GM19438 (cell line): ENCODE measurements around the gene ENOX1.
"Not testable (repeated sequence)": the region's sequence is repeated elsewhere in the genome, so short reads cannot be mapped to it uniquely, and the experiment has no call there.

Source experiments
- ATAC-seq: cut with Tn5 transposase; IDR thresholded peaks from one replicate; pipeline ENCODE4 v1.9.1; 2021; ENCODE audit warnings: low read depth; ENCODE audit not compliant: unreplicated experiment

The ENOX1 gene

DNA sequence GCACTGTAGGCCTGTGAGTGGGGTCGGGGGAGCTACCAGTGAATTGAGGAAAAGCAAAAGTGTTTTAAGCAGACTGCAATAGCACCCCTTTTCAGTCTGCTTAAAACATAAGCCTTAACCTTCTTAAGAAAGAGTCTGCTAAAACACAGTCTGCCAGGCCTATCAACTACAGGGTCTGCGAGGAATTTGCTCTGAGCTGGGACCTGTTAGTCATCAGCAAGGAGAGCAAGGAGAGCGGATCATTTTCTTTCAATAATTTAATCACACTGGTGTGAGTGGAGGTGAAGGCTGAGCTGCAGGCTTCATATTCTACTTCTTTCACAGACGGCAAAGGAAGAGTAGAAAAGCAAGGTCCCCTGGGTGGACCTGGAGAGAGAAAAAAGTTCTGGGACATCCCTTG is 342.7 kb downstream of the ENOX1 start:
- no peak for ATAC-seq

DNA sequence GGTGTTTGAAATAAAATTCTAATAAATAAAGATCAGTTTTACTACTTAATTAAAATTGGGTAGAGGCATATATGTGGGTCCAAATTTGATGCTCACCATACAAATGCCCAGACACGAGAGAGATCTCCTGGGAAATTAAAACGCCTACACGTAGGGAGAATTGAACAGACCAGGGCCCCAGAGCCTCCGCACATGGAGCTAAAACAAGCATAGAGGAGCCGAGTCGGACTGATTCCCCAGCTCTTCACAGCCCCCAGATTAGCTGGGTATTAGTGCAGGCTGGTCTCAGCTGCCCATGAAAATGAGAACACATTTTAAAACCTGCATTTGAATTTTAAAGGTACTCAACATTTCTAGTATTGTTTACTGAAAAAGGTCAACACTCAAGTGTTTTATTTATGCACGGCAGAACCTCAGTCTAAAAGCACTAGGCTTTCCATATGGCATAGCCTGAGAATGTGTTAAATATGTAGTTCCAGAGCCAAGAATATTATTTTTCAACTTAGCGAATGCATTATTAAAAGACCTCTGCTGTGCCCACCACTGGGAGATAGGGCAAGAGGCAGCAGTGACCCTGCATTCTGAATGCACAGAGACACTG is 344.8 kb downstream of the ENOX1 start:
- no peak for ATAC-seq

DNA sequence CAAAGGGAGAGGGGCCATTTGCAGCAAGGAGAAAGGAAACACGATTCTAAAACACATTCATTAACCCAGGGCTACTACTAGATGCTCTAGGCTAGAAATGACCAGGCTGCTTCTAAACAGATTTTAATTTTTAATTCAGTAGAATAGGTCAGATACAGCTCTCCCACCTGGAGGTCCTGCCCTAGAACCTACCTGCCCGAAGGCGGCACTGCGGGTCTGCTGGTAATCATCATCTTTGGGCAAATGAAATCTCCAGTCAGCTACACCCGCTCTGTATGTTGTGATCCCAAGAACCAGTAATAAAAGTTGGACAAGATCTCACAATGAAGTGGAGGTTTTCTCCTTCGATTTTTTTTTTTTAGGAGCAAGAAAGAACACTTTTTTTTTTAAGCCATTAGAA is 345.3 kb downstream of the ENOX1 start:
- no peak for ATAC-seq

DNA sequence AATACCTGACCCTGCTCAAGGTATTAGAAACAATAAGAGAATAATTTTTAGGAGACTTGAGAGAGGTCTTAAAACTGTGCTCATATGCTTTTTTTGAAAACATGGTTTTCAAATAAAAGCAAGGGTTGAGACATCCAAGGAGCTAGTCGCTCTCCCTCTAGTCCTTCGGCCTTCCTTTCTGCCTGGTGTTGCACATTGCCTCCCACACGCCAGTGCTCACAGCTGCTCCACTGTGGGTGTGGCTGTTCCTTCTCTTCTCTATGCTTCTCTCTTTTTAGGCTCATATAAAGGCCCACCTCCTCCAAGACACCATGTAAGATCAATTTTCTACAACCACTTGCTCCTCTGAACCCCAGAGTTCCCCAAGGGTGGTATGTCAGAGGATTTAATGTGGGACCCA is 352.6 kb downstream of the ENOX1 start:
- no peak for ATAC-seq

DNA sequence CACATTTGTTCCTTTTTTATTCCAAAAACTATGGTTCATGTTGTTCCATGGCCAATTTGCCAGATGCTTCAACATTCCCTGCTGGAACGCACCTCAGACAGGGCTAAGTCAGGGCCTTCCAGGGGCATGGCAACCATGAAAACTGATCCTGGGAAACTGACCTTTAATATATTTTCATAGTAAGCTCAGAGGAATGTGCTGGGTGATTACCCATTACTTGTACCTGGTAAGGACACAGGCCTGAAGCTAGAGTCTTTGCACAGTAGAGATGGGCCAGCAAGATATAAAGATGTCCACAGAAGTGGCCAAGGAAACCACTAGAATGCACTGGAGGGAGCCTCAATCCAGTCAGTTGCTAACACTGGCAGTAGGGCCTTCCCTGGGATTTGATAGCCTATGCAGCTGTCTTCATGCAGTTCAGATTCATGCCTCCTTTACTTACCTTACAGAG is 353.1 kb downstream of the ENOX1 start:
- ATAC-seq = no peak

DNA sequence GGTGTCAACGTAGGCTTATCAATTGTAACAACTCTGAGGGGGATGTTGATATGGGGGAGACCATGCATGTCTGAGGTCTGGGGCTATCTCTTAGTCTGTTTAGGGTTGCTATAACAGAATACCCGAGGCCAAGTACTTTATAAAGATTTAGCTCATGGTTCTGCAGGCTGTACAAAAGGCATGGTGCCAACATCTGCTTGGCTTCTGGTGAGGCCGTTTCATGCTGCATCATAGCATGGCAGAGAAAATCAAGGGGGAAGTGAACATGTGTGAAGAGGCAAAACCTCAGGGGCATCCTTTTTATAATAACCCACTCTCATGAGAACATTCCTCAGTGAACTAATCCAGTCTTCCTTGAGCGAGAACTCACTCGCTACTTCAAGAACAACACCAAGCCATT is 353.8 kb downstream of the ENOX1 start:
- ATAC-seq = no peak

DNA sequence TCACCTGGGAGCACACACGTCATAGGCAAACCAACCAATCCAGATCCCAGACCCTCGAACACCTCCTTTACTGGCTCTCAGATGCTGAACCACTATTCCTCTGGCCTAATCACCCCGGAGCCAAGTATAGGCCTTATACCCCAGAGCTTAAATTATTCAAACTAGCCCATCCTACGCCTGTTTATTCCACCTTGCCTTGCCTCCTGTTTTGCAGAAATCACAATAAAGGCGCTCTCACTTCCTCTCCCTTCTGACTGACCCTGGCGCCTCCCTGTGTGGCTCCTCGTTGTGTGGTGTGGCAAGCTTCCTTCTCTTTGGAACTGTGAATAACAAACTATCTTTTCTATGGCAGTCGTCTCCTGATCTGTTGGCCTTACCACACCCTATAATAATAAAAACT is 354.9 kb downstream of the ENOX1 start:
- ATAC-seq = no peak

DNA sequence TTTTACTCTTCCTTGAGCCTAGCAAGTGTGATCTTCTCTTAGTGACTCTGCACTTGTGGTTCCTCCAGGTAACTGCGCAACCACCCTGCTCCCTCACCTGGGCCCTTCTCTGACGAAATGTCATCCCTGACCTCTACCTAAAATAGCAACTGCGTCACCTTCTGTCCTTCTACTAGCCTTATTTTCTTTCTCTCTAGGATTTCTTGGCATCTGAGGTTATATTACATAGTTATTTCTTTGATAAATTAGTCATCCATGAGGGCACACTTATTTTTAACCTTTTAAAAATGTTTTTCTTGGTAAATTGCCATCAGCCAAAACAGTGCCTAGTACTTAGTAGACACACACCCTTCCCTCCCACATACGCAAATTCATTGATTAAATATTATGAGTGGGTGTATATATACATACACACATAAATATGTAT is 355.5 kb downstream of the ENOX1 start:
- no peak for ATAC-seq

DNA sequence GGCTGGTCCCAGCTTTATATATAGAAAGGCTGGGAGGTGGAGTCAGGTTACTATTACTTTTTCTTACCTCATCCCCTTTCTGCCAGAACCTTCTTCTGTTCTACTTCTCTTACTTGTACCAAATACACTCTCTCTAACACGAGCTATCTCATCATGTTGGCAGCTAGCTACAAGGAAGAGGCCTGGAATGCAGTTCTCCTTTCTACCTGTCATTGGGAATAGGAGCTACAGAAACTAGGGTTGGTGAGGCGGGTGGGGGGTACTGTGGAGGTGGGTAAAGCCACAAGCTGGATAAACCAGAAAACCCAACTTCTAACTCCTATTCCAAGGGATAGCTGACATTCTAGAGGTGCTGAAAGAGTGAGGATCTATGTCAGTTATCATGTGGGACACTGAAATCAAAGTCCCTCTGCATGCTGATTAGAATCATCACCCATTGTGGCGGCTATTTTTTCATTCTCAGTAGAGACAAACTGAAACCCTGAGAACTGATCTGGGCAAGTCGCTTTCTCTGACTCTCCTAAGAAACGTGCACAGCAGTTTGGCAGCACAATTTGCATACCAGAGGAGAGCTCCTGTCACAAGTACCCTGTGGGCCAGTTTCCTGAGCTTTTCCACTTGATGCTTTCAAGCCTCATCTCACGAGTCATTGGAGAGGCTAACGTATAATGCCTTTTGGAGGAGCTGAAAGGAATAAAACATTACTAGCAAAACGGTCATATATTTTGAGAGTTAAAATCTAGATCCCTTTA is 358.1 kb downstream of the ENOX1 start:
- no peak for ATAC-seq

DNA sequence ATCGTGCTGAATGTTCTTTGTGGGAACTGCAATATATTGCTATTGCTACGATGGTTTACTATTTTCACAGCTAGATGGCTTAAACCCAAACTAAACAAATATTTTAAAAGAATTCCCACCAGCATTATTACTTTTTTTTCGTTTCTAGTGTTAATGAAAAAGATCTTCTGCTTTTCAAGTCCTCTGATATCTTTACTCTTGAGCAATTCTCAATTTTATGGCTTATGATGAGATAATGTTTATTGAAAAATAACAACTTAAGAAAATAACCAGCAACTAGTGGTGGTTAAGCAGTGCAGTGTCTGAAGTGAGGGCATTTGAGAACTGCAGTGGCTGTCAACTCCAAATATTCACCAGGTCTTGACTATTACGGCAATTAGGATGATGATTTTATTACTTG is 360.4 kb downstream of the ENOX1 start:
- no peak for ATAC-seq

DNA sequence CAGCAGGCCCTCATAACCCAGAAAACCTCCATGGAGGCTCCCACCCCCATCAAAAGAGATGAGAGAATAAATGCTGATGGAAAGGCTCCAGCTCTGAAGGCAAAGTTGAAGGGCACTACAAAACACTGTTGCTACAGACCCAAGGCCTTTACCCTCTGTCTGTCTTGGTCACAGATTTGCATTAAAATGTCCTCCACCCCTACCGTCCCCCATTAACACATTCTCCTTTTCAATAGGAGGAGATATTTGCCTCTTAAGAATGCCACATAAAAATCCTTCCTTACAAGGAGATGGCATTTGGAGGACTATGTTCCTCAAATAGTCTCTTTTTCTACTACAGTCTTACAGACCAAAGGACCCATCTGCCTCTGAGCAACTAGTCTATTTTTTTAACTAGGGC is 361.5 kb downstream of the ENOX1 start:
- ATAC-seq = no peak

DNA sequence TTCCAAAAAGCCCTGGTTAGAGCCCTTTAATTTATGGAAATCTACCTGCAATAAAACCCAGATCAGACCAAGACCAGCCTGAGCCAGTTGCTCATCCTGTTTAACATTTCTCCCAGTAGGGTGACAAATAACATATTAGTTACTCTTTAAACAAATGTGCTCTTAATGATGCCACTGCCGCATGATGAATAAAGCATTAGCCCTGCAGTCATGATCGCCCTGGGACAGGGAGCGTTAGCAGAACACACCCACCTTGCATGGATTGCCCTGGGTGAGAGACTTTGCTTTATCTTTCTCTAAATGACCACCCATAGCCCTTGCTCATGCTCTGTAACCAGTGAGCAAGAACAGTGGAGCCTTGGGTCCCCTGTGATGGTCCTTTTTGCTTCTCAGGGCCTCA is 362.4 kb downstream of the ENOX1 start:
- ATAC-seq = no peak

DNA sequence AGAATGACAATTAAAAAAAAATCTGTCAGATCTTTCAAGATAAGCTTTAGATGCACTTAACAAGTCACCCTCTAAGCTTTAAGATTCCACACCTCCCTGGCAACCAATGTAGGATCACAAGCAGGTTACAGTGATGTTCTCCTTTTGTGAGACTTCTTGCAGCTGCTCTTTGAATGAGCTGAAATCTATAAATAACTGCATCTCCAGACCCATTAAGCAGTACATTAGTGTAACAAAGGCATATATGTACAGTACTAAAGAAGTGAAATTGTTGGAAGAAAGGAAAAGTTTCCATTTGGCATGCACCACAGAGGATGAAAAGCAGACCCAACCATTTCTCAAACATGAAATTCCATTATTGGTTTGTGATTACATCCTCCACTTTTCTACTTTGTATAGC is 364.7 kb downstream of the ENOX1 start:
- no peak for ATAC-seq

DNA sequence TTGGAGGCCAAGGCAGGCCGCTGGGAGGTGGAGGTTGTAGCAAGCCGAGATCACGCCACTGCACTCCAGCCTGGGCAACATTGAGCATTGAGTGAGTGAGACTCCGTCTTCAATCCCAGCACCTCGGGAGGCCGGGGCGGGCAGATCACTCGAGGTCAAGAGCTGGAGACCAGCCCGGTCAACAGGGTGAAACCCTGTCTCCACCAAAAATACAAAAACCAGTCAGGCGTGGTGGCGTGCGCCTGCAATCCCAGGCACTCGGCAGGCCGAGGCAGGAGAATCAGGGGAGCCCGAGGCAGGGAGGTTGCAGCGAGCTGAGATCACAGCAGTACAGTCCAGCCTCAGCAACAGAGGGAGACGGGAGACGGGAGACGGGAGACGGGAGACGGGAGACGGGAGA is 369.9 kb downstream of the ENOX1 start:
- ATAC-seq = not testable (repeated sequence)

DNA sequence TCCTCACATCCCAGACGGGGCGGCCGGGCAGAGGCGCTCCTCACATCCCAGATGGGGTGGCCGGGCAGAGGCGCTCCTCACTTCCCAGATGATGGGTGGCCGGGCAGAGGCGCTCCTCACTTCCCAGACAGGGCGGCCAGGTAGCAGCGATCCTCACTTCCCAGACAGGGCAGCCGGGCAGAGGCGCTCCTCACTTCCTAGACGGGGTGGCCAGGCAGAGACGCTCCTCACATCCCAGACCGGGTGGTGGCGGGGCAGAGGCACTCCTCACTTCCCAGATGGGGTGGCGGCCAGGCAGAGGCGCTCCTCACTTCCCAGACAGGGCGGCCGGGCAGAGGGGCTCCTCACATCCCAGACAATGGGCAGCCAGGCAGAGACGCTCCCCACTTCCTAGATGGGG is 370.4 kb downstream of the ENOX1 start:
- not testable (repeated sequence) for ATAC-seq

DNA sequence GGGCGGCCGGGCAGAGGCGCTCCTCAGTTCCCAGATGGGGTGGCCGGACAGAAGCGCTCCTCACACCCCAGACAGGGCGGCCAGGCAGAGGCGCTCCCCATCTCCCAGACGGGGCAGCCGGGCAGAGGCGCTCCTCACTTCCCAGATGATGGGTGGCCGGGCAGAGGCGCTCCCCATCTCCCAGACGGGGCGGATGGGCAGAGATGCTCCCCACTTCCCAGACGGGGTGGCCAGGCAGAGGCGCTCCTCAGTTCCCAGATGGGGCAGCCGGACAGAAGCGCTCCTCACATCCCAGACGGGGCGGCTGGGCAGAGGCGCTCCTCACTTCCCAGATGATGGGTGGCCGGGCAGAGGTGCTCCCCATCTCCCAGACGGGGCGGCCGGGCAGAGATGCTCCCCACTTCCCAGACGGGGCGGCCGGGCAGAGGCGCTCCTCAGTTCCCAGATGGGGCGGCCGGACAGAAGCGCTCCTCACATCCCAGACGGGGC is 370.8 kb downstream of the ENOX1 start:
- not testable (repeated sequence) for ATAC-seq

DNA sequence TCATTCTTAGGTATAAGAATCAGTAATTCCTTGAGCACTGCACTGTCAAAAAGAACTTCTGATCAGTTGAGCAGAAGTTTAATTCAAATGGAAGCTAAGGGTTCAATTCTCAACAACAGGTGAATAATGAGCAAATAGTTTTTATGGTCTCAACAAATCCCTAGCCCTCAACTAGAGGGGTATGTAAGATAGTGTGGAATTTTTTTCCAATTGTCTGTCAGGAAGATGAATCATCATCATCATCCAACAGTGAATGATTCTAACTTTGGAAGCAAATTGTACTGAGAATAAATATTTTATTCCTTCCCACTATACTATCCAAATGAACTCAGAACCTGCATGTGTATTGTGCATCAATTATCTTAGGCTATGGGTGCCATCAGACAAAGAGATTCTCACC is 372.7 kb downstream of the ENOX1 start:
- ATAC-seq = no peak

DNA sequence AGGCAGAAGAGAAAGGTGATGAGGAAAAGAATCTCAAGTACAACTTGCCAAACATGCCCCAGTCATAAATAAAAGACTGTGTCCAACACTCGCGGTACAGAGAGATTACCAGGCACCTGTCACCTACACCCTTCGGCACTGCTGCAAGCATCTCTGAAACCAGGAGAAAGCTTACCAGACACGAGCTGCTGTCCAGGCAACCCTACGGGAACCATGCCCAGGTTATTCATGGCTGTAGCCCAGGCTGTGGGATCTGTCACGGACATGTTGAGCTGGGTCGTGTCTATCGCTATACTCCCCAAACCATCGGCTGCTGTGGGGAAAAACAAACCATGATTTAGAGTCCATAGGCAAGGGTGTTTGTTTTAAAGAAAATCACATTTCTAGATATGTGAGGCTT is 375.0 kb downstream of the ENOX1 start:
- ATAC-seq = no peak

DNA sequence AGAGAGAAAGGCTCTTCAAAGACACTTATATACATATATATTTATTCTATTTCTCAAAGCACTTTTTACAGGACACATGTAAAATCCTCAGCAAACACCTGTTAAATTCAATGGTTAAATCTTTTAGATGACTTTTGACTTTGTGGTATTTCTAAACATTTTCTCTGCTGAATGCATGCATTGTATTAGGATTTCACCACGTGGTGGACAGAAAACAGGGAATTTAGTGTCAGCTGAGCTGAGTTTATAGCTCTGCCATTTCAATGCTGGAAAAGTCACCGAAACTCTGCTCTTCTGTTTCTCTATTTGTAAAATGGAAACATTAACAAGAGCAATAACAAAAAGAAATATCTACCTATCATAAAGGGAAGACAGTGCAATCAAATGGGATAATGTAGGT is 375.6 kb downstream of the ENOX1 start:
- no peak for ATAC-seq

DNA sequence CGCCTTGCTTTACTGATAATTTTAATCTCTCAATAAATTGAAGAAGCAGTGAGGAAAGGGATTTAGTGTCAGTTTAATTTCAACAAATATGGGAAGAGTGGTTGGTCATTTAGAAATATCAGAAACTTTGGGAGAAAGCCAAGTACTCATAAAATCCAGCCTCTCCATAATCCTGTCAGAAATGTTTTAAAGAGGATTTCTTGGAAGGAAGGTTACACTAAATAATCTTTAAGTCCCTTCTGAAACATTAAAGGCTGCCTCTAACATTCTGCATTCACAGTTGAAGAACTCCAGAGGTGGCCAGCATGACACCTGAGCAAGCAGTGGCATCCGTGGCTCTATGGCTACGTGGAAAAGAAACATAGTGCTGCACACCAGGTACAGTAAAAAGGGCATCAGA is 378.5 kb downstream of the ENOX1 start:
- no peak for ATAC-seq

DNA sequence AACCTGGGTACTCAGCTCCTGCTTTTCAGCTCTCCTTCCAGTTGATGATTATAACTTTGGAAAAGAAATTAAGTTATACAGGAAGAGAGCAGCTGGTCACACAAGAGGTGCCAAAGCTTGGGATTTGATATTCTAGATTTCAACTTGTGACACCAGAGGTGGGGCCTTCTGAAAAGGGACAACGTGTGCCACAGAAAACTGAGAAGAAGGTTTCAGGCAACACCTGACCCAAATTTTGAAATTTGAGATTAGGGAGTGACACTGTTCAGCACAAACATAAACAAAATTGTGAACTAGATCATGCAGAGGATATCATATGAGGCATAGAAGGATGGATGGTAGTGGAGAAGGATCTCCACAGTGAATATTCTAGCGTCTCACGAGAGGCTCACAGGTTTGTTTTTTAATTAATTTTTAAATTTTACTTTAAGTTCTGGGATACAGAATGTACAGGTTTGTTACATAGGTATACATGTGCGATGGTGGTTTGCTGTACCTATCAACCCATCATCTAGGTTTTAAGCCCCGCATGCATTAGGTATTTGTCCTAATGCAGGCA is 379.7 kb downstream of the ENOX1 start:
- ATAC-seq = no peak

DNA sequence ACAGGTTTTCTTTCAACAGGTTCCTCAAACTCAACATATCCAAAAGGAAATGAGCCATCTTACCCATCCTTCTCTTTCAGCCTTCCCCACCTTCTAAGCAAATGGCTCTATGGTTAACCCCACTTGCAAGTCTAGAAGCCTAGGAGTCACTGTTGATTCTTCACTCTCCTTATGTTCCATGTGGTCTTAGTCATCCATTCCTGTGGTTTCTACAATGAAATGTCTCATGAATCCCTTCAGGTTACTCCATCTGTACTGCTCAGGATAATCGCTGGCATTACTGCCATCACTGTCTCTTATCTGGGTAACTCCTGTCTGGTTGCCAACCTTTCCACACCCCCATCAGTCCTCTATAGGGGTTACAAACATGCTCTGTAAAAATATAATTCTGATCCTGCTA is 381.3 kb downstream of the ENOX1 start:
- no peak for ATAC-seq
